NCI-H526 (cell line): ENCODE measurements around the gene ERFL.
A peak's percentile ranks its signal among the peaks of the same experiment; 100 is the strongest.

Source experiments
- DNase-seq, 2 experiments: peaks; one replicate each; lab custom pipeline; 2025; lab: John Stamatoyannopoulos, UW

ERFL gene

GRCh38 chr19:41928221-41928683, at the start of gene ERFL:
Gene ERFL (minus strand): TSS chr19:41928449. CDS start chr19:41912919, 15,530 bp downstream.
- DNase-seq: peak in 1 of 2 experiments; percentile 52

DNA sequence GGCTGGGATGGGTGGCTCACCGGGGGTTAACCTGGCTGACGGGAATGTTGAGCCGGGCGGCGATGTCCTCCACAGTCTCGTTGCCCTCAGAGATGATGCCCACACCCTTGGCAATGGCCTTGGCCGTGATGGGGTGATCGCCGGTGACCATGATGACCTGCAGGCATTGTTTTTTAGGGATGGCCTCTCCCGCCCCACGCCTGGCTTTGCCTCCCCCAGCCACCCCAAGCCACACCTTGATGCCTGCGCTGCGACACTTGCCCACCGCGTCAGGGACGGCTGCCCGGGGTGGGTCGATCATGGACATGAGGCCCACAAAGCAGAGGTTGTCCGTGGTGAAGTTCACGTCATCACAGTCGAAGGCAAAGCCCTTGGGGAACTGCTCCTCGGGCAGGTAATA, 49.7 kb upstream of the ERFL start:
- DNase-seq: no peak

DNA sequence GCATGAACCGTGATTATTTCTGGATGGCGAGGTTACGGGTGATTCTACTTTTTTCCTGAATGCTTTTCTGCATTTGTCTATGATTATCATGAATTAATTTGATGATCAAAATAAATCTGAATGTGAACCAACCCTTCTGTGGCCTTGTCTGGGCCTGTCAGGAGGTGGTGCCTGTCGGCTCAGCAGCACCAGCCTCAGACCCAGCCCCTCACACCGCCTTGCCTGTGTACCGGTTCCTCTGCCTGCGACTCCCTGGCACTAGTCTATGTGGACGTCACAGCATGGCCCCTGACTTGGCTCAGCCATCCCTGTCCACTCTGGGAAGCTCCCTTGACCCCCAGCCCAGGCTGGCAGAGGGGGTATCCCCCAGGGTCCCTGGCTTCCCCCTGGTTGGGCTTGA, 46.4 kb upstream of the ERFL start:
- DNase-seq: no peak

DNA sequence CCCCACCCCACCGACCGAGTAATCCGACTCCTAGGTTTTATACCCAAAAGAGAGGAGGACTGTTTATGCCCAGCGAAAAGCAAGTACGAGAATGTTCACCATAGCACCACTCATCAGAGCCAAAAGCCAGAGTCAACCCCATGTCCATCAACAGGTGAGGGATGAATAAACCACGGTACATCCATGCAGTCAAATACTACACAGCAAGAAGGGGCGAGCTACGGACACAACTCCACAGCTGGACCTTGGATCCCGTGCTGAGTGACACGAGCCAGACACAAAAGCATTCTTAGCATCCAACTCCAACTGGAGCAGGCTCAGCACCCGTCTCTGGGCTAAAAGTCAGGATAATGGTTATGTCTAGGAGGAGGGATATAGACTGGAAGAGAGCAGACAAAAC, 43.1 kb upstream of the ERFL start:
- no peak for DNase-seq

DNA sequence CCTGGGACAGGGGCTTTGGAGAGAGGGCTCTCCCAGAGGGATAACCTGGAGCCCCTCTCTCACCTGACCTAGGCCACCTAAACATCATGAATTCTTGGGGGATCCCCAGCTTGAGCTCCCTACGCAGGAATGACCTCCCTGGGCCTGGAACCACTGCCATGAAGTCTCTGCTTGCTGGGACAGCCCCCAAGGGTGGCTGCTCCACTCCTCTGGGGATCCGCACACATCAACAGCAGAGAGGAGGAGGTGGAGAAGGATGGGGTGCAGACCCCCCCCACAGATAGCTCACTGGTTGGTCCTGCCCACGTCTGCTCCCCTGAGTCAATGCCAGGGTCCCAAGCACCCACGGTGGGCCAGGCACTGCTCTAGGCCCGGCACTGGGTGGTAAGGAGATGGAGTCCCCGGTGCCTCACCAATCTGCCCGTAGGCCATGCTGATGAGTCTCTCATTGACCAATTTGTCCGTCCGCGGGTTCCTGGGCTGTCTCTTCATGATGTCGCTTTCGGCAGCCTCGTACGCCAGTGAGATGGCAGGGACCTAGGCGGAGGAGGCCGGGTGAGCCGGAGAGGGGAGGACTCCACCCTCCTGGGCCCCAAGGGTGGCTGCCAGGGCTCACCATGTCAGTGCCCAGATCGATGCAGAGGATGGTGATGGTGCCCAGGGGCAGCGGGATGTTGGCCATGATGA, 41.7 kb upstream of the ERFL start:
- no peak for DNase-seq

- no peak for DNase-seq
These were observed 40.7 kb upstream of the ERFL start for GRCh38 chr19:41968751-41969595.

DNA sequence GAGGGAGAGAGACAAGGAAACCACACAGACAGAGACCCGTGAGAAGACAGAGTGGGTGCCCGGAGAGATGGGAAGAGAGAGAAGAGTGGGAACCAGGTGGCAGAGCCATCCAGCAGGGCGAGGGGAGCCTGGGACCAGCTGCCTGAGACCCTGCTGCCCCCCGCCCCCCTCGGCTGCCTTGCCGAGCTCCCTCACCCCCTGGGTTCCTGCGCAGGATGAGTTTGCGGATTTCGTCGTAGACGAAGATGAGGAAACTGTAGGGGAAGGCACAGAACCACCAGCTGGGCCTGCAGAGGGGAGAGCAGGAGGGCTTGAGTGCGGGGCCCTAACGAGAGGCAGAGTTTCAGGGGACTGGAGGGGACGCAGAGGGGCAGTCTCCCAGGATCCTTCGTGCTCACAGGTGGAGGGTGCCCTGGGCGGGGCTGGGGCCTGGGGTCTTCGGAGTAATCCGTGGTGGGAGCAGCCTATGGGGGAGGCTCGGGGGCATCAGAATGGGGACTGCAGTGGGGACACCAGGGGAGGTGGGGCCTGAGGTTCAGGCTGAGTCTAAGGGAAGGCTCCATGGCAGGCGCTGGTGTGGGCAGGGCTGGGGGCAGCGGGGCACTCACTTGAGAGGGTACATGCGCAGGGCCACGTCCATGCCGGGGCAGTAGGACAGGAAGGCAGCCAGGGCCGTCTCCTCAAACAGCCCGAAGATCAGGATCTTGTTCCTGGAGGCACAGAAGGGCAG, 39.0 kb upstream of the ERFL start:
- DNase-seq: no peak

DNA sequence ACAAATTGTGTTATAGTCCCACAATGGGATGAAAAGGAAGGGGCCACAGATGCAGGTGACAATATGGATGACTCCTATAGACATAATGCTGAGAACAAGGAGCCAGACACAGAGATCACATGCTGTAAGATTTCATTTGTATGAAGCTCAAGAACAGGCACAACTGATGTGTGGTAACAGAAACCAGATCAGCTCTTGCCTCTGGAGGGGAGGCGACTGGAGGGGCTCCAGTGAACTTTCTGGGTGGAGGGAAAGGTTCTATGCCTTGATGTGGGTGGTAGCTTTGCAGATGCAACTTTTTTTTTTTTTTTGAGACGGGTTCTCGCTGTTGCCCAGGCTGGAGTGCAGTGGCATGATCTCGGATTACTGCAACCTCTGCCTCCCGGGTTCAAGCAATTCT, 36.9 kb upstream of the ERFL start:
- DNase-seq: no peak

- DNase-seq: no peak
These were observed 32.7 kb upstream of the ERFL start for GRCh38 chr19:41960973-41961372.

DNA sequence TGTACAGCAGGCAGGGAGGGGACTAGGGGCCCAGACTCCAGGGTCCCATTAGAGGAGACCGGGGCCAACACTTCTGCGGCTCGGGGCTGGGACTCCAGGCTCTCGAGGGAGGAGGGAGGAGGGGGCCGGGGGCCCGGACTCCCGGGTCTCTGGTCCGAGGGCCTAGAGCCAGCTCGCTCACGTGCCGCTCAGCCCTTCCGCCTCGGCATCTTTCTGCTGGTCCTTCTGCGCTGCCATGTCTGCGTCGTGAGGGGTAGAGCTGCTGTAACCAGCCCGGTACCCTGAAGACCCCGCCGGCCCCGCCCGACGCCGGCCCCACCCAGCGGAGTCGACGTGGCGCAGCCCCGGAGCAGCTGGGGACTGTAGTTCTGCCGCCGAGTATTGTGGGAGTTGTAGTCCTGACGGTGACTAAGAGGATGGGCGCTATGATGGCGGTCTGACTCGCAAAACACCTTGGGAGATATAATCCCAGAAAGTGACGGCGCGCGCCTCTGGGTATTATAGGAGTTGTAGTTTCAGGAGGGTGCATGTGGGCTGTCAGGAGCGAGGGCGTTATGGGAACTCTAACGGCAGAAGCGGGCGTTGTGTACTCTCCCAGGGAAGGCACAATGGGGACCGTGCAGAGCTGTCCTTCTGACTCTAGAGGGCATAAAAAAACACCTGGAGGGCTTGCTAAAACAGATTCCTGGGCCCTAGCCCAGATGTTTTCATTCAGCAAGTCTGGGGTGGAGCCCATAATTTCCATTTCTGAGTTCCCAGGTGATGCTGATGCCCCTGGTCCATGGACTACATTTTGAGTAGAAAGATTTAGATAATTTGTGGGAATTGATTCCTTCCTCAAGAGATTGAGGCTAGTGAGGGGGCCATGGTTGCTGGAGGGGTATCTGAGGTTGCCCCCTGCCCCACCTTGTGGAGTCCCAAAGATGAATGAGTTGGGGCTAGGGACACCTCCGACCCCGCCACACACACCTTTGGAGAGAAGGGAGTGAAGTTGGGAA, 31.1 kb upstream of the ERFL start, which contains the start of gene RABAC1:
Gene RABAC1, minus strand, starts transcription at position 266 of the 998 bp plus-strand sequence. Its CDS starts 29 bp downstream, at position 237.
- peak; percentile 98 to 99 for DNase-seq

DNA sequence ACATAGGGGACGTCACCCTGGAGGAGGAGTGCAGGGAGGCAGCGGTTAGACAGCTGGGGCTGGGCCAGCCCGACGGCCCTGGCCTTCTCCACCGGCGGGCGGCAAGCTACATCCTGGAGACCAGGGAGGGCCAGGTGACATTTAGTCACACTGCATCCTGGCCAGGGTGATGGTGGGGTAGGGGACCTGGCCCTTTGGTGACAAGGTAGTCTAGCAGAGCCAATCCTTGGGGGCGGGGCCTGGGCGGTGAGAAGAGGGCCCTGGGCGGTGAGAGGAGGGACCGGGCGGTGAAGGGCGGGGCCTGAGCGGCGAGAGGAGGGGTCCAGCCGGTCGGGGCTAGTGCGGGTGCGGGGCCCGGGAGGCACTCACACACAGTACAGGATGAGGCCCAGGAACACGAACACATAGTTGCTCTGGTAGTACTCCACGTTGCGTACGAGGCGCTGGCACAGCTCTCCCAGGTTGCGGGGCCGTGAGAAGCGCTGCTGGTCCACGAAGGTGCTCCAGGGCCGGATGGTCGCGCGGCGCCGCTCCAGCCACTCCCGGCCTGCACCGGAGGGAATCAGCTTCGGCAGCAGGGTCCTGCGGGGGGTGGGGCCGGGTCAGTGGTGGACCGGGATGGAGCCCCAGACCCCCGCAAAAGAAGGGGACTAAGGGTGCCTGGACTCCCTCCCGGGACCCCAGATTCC, 30.3 kb upstream of the ERFL start:
- DNase-seq: peak; percentile 74 to 96

GRCh38 chr19:41957838-41958366, 29.7 kb upstream of the ERFL start:
- peak; percentile 92 to 97 for DNase-seq

DNA sequence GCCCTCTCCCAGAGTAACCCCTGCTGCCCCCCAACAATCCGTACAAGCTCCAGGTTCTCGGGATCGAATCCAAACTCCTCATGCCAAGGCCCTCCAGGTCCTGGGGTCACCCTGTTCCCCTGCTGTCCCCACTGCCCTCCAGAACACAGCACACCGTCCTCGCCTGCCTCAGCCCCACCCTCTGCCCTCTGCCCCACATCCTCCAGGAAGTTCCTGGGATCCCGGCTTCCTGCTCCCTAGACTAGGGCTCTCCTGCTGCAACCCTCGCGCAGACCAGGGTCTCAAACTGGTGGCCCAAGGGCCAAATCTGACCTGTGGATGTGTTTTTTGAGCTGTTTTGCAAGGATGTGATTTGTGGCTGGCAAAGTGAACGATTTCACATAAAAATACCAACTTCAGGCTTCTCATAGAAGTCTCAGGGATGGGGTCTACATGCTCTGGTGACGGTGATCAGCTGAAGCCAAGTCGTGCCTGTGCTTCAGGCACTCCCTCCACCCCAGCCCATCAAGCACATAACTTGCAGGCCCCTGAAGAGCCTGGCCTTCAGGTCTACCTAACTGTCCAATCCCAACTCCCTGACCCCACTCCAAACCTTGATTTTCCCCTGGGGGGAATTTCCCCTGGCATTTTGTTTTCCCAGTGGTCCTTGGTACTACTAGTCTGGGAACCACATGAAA, 29.1 kb upstream of the ERFL start:
- DNase-seq: no peak

DNA sequence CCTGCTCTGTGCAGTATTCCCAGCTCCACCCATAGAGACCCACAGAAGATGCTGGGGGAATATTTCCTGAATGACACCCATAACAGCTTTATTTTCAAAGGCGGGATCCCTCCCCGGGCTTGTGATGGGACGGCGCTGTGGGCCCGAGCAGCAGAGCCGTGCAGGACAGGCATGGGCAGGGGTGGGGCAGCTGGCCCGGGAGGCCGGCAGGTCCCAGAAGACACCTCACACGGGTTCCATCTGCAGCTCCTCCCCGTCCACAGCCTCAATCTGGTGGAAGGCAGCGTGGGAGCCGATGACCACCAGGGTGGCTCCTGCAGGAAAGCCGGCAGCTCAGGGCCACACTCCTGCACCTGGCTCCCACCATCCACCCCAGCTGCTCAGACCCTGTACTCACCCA, 28.4 kb upstream of the ERFL start:
- DNase-seq: no peak

- DNase-seq: no peak
These were observed 27.3 kb upstream of the ERFL start for GRCh38 chr19:41955521-41955920.

DNA sequence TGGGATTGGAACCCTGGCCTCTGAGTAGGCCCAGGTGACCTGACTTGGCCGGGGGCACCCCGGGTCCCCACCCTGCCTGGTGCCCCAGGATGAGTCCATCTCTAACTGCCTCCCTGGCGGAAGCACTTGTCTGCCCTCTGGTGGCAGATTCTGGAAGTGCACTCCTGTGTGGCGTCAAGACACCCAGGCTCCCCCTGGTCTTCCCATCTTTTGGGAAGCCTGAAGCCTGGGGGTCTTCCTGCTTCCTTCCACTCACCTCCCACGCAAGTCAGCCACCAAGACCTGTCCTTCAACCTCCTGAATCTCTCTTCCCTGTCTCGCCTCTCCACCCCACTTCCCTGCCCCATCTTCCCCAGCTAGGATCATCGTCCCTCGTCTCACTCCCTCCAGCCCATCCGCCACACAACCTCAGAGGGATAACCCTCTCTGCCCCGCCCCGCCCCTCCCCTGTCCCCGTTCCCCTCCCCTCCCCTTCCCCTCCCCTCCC, 23.5 kb upstream of the ERFL start:
- DNase-seq: peak; percentile 46 to 92

- no peak for DNase-seq
These were observed 18.8 kb upstream of the ERFL start for GRCh38 chr19:41947091-41947490.

DNA sequence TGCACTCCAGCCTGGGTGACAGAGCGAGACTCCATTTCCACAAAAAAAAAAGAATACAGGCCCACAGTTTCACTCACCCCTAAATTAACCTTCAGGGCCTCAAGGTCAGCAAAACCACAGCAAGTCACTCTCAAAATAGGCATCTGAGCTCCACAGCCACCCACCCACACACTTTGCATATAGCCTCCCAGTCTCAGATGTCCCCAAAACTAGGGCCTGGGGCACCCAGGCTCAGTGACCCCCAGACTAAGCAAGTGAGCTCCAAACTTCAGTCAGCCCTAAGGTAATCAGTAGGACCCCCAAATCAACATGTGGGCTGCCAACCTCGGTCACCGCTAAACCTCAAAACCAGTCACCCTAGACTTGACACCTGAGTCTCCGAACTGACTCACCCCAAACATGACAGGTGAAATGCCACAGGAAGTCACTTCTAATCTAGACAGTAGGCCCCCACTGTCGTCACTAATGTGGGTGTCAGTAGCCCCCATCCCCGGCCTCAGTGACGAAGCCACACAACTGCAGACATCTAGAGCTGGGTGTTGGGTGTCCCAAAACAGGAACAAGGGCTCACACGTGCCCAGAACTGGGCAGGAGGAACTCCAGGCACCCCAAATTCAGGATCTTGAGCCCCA, 17.0 kb upstream of the ERFL start:
- DNase-seq: no peak

DNA sequence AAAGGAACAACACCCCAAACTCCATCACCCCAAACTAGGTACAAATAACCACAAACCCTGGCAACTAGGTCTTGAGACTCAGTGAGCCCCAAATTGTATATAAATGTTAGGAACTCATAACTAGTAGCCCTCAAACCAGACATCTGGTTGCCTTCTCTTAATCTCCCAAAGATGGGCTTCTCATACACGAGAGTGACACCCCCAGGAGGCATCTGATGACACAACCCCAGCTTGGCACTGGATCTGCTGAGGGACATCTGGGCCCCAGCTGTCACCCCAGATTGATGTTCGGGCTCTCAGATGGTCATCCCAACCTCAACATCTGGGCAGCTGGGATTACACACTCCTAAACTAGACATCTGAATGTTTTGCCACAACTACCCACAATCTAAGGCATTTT, 16.1 kb upstream of the ERFL start:
- no peak for DNase-seq
